ACC112 (cell line): Measurements from ENCODE around the gene SIPA1.

Experiments used
- H2AFZ ChIP-seq: fragments of 200-600 bp; sonication (generic); one replicate; pipeline ENCODE4 v1.6.0; 2017; ENCODE audit warnings: antibody characterized with exemption, low read length; ENCODE audit not compliant: unreplicated experiment
- H3K27ac ChIP-seq: fragments of 200-600 bp; sonication (generic); 2 replicates; pipeline ENCODE4 v1.5.1; 2014; ENCODE audit warnings: low read depth, mild to moderate bottlenecking, antibody characterized with exemption, low read length, moderate library complexity
- H3K27me3 ChIP-seq: fragments of 200-600 bp; sonication (generic); 2 replicates; pipeline ENCODE4 v1.6.1; 2014; ENCODE audit warnings: mild to moderate bottlenecking, antibody characterized with exemption, low read length, moderate library complexity, mixed read lengths; ENCODE audit not compliant: insufficient read depth
- H3K36me3 ChIP-seq: fragments of 200-600 bp; sonication (generic); 2 replicates; pipeline ENCODE4 v1.6.1; 2016; ENCODE audit warnings: mild to moderate bottlenecking, antibody characterized with exemption, low read length, moderate library complexity, mixed read lengths; ENCODE audit not compliant: insufficient read depth
- H3K4me1 ChIP-seq: fragments of 200-600 bp; sonication (generic); one replicate; pipeline ENCODE4 v1.6.1; 2016; ENCODE audit warnings: low read length, mixed read lengths; ENCODE audit not compliant: insufficient read depth, unreplicated experiment, control insufficient read depth
- H3K4me3 ChIP-seq: fragments of 200-600 bp; sonication (generic); 2 replicates; pipeline ENCODE4 v1.5.1; 2014; ENCODE audit warnings: mild to moderate bottlenecking, low read depth, low read length
- H3K79me2 ChIP-seq: fragments of 200-600 bp; sonication (generic); one replicate; pipeline ENCODE4 v1.6.0; 2016; ENCODE audit warnings: low read length; ENCODE audit not compliant: control insufficient read depth, unreplicated experiment, insufficient read depth

SIPA1 gene

DNA sequence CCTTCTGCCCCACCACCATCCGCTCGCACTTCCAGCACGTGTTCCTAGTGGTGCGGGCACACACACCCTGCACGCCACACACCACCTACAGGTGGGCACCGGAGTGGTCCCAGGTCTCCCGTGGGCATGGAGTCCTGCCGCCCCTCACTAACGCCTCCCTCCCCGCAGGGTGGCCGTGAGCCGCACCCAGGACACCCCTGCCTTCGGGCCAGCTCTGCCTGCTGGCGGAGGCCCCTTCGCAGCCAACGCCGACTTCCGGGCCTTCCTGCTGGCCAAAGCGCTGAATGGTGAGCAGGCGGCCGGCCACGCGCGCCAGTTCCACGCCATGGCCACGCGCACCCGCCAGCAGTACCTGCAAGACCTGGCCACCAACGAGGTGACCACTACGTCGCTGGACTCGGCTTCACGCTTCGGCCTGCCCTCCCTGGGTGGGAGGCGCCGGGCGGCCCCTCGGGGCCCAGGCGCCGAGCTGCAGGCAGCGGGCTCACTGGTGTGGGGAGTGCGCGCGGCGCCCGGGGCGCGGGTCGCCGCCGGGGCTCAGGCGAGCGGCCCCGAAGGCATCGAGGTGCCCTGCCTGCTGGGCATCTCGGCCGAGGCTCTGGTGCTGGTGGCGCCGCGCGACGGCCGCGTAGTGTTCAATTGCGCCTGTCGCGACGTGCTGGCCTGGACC, 8.5 kb downstream of the SIPA1 start:
- no peak overlapping the region for H3K4me3 ChIP-seq
- peaks cover 11% of the 10 kb centered on the region for H3K4me1 ChIP-seq
- peaks cover 15% of the 10 kb centered on the region; the same call in 1 of the 2 replicates for H3K36me3 ChIP-seq
- no peaks in the 10 kb centered on the region for H3K27me3 ChIP-seq
- no peaks in the 10 kb centered on the region for H3K79me2 ChIP-seq
- H2AFZ ChIP-seq = no peak overlapping the region
- no peak overlapping the region for H3K27ac ChIP-seq

- Histone ChIP-seq H3K4me3 (peak overlapping the region; percentile 47; the same call in 1 of the 2 replicates), H2AFZ (no peak overlapping the region), H3K36me3 (peaks cover 12% of the 10 kb centered on the region; the same call in 1 of the 2 replicates), H3K27ac (no peak overlapping the region), H3K27me3 (no peaks in the 10 kb centered on the region), H3K4me1 (peaks cover 15% of the 10 kb centered on the region), H3K79me2 (no peaks in the 10 kb centered on the region)
These were observed 9.2 kb downstream of the SIPA1 start for GRCh38 chr11:65646958-65647701.

DNA sequence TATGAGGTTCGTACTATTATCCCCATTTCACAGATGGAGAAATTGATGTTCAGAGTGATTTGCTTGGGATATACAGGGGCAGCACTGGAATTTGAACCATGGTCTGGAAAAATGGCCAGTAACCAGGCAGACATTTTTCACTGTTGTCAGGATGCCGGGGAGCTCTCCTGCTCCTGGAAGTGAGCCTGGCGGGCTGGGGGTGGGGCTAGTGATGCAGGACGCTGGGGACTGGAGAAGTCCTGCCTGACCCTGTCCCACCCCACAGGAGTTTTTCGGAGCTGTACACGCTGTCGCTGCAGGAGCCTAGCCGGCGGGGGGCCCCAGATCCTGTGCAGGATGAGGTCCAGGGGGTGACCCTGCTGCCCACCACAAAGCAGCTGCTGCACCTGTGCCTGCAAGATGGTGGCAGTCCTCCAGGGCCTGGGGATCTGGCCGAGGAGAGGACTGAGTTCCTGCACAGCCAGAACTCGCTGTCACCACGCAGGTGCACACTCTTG, 11.1 kb downstream of the SIPA1 start:
- Histone ChIP-seq H3K27ac (no peak overlapping the region), H3K4me1 (peaks cover 19% of the 10 kb centered on the region), H3K36me3 (peaks cover 12% of the 10 kb centered on the region; the same call in 1 of the 2 replicates)

GRCh38 chr11:65649656-65650546, 12.0 kb downstream of the SIPA1 start:
- Histone ChIP-seq H2AFZ (no peak overlapping the region), H3K27ac (no peak overlapping the region), H3K79me2 (no peaks in the 10 kb centered on the region), H3K27me3 (no peaks in the 10 kb centered on the region), H3K4me1 (peaks cover 19% of the 10 kb centered on the region), H3K36me3 (peaks cover 12% of the 10 kb centered on the region; the same call in 1 of the 2 replicates), H3K4me3 (no peak overlapping the region)

More for the DNA sequence above, 11.1 kb downstream of the SIPA1 start:
- H3K79me2 ChIP-seq = no peaks in the 10 kb centered on the region
- no peak overlapping the region for H2AFZ ChIP-seq
- no peak overlapping the region for H3K4me3 ChIP-seq
- no peaks in the 10 kb centered on the region for H3K27me3 ChIP-seq

DNA sequence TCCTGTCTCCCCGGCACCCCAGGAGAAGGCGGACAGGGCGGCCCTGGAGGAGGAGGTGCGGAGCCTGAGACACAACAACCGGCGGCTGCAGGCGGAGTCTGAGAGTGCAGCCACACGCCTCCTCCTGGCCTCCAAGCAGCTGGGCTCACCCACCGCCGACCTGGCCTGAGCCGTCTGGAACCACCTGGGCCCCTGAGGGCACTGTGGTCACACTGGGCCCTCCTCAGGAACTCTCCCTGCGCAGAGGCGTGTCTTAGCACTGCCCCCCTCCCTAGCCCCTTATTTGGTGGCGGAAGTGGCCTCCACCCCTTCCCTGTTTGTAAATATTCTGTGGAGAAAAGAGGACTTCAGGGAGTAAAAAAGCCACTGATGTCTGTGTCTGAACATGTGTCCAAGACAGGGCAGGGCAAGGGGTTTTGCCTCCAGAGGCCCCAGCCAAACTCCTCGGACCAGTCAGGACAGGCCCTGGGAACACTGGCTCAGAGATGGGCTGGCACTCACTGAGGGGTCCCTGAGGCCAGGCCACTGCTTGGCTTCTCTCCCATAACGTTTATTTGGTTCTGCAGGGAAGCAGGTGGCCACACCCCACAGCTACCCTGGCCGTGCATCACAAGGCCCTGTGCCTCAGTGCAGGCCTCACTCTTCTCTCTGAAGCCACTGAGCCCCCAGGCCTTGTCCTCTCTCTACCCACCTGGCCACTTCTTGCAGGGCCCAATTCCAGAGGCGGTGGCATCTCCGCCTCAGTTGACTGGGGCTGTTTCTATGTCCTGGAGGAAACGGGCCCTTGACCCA, 12.8 kb downstream of the SIPA1 start:
- H3K27me3 ChIP-seq = no peaks in the 10 kb centered on the region
- H3K4me3 ChIP-seq = no peak overlapping the region
- H3K36me3 ChIP-seq = peaks cover 7% of the 10 kb centered on the region; the same call in 1 of the 2 replicates
- H2AFZ ChIP-seq = no peak overlapping the region
- no peak overlapping the region for H3K27ac ChIP-seq
- H3K4me1 ChIP-seq = peaks cover 16% of the 10 kb centered on the region
- no peaks in the 10 kb centered on the region for H3K79me2 ChIP-seq

DNA sequence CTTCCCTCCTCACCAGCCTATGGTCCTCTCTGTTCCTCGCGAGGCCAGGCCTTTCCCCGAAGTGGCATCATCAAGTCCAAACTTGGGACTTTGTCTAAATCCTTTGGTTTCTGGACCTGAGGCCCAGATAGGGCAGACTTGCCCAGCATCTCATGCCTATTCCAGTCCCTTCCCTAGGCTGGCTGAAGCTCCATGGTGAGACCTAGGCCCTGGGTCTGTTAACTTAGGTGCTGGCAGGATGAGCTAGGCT, 13.4 kb downstream of the SIPA1 start:
- Histone ChIP-seq H3K4me3 (no peak overlapping the region), H3K79me2 (no peaks in the 10 kb centered on the region), H3K27ac (no peak overlapping the region), H2AFZ (no peak overlapping the region), H3K36me3 (peaks cover 5% of the 10 kb centered on the region; the same call in 1 of the 2 replicates), H3K4me1 (peaks cover 16% of the 10 kb centered on the region), H3K27me3 (no peaks in the 10 kb centered on the region)

DNA sequence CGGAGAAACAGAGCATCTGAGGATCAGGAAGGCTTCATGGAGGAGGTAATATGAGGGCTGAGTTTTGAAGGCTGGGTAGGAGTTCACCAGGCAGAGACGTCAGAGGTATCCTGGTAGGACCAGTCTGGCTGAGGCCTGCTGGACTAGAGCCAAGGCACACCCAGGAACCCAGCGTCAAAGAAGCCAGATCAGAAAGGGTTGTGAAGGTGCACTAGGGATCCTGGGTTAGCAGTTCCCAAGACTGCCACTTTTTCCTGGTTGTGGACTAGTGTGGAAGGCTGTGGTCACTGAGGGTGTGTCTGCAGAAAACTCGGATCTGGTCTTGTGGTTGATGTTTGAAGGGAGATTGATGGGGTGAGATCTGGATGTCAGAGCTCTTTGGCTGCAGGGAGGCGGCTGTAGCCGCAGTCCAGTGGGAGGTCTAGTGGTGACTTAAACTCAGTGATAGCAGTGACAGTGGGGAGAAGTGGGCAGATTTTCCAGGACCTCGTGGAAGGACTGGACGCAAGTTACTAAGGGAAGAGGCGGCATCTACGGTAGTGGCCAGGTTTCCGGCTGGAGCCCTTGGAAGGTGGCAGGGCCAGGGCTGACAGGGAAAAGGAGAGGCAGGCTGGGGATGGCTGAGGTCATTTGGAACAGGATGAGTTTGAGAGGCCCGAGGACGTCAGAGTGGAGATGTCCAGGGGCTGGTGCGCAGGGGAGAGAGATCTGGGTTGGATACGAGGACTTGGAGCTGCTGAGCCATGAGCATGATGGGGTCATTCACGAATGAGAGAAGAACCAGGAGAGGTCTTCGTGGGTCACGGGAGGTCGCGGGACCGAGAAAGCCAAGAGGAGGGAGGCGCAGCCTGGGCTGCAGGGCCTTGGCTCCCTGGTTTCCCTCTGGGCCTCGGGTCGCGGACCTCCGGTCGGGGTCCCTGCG, 13.9 kb downstream of the SIPA1 start:
- Histone ChIP-seq H3K36me3 (peaks cover 6% of the 10 kb centered on the region; the same call in 1 of the 2 replicates), H2AFZ (no peak overlapping the region), H3K27me3 (no peaks in the 10 kb centered on the region), H3K4me3 (peak overlapping the region; percentile 74), H3K4me1 (peaks cover 16% of the 10 kb centered on the region), H3K27ac (peak overlapping the region; percentile 91), H3K79me2 (no peaks in the 10 kb centered on the region)

GRCh38 chr11:65652511-65653228, 14.8 kb downstream of the SIPA1 start:
- peak overlapping the region; percentile 17 for H2AFZ ChIP-seq
- H3K4me1 ChIP-seq = peaks cover 16% of the 10 kb centered on the region
- H3K4me3 ChIP-seq = peak overlapping the region; percentile 74
- peak overlapping the region; percentile 91 for H3K27ac ChIP-seq
- peaks cover 13% of the 10 kb centered on the region; the same call in 1 of the 2 replicates for H3K36me3 ChIP-seq
- no peaks in the 10 kb centered on the region for H3K27me3 ChIP-seq
- no peaks in the 10 kb centered on the region for H3K79me2 ChIP-seq
